Activated T-cell treated with anti-CD3 and anti-CD28 coated beads, Interleukin-2, amount 50 U/mL, for 72 hours (primary cell): Measurements from ENCODE around the gene PPP1R13B. TPM values are rescaled to one million over a fixed set of nuclear protein-coding genes. Genes with fewer than 3 reads are reported as not detected.
A peak's percentile ranks its signal among the peaks of the same experiment; 100 is the strongest.

Experiments used
- ATAC-seq, 2 donors: fragments of 150-1000 bp; cut with Tn5 transposase; replicated peaks in 1 of 2; 2 replicates each; pipeline ENCODE4 v1.10.0; 2021; ENCODE audit warnings: moderate library complexity in 2 of 2, mild to moderate bottlenecking in 1 of 2
- DNase-seq, 2 donors: peaks; one replicate each; pipeline ENCODE4 v3.0.0; 2021 to 2022; ENCODE audit warnings: mixed read lengths in 1 of 2
- H3K27ac Mint-ChIP-seq: one replicate; pipeline ENCODE4 v1.8.0; 2022; ENCODE audit warnings: mild to moderate bottlenecking, moderate library complexity, mixed read lengths
- H3K27me3 Mint-ChIP-seq: one replicate; pipeline ENCODE4 v1.8.0; 2022; ENCODE audit warnings: low read depth, mixed read lengths
- H3K36me3 Mint-ChIP-seq, 2 donors: one replicate each; pipeline ENCODE4 v1.8.0; 2022; ENCODE audit warnings: mixed read lengths in 2 of 2, mild to moderate bottlenecking in 1 of 2; ENCODE audit not compliant: insufficient read depth in 2 of 2
- H3K4me1 Mint-ChIP-seq: one replicate; pipeline ENCODE4 v1.8.0; 2022; ENCODE audit warnings: low read depth, mixed read lengths
- H3K4me3 Mint-ChIP-seq, 2 donors: one replicate each; pipeline ENCODE4 v1.8.0; 2022; ENCODE audit warnings: mild to moderate bottlenecking in 2 of 2, mixed read lengths in 2 of 2, moderate library complexity in 2 of 2
- H3K9me3 Mint-ChIP-seq, 2 donors: one replicate each; pipeline ENCODE4 v1.8.0; 2022; ENCODE audit warnings: mixed read lengths in 2 of 2
- total RNA-seq, 2 donors: library from RNA; stranded (reverse); gene quantifications; one replicate each; pipeline ENCODE4 v1.2.3, GENCODE V29; 2022

PPP1R13B gene
- total RNA-seq, 2 donors from 2014 or later, result 13.8 to 15.4 TPM

DNA sequence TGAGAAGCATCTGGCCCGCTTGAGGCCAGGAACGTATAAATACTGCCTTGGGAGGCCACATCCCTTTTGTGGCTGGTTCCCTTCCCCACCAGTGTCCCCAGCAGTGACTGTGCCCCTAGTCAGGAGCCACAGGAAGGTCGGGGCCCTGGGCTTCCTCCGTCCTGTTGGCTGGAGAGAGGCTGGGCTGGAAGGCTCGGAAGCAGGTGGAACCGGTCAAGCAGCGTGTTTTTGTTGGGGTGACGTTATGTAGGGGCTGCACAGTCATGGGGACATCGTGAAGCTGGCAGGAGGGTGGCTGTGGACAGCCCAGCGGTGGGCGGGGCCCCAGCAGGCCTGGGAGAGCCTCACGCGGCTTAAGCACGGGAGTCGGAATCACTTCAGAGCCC lies 142.3 kb downstream of the PPP1R13B start:
- DNase-seq, result no peak
- ATAC-seq, result no peak
- H3K4me3 Mint-ChIP-seq, result no peak overlapping the region
- H3K27me3 Mint-ChIP-seq, result no peaks in the 10 kb centered on the region
- H3K9me3 Mint-ChIP-seq, result no peaks in the 10 kb centered on the region
- peaks cover 6% of the 10 kb centered on the region for H3K4me1 Mint-ChIP-seq
- H3K27ac Mint-ChIP-seq, result no peak overlapping the region
- H3K36me3 Mint-ChIP-seq, result peaks cover 0 to 7% of the 10 kb centered on the region in 2 donors

DNA sequence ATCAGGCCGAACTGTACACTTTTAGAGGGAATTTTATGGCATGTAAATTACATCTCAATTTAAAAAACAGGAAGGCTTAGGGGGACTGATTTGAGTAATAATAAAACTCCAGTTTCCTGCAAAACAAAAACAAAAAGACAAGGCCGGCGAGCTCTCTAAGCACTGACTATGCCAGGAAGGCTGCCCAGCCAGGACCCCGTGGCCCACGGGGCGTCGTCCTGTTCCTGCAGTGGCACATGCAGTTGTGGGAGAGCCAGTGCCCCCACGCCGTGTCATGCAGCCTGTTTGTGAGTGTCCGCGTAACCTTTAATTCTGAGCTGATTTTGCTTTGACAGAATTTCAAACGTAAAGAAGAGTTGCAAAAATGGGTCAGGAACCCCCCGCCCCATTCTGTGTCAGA lies 142.7 kb downstream of the PPP1R13B start:
- Mint-ChIP-seq H3K27me3 (no peaks in the 10 kb centered on the region), H3K4me3 (no peak overlapping the region), H3K4me1 (peaks cover 6% of the 10 kb centered on the region), H3K9me3 (no peaks in the 10 kb centered on the region), H3K27ac (peak overlapping the region; percentile 40), H3K36me3 (peaks cover 0 to 7% of the 10 kb centered on the region in 2 donors)
- no peak for DNase-seq
- no peak for ATAC-seq

DNA sequence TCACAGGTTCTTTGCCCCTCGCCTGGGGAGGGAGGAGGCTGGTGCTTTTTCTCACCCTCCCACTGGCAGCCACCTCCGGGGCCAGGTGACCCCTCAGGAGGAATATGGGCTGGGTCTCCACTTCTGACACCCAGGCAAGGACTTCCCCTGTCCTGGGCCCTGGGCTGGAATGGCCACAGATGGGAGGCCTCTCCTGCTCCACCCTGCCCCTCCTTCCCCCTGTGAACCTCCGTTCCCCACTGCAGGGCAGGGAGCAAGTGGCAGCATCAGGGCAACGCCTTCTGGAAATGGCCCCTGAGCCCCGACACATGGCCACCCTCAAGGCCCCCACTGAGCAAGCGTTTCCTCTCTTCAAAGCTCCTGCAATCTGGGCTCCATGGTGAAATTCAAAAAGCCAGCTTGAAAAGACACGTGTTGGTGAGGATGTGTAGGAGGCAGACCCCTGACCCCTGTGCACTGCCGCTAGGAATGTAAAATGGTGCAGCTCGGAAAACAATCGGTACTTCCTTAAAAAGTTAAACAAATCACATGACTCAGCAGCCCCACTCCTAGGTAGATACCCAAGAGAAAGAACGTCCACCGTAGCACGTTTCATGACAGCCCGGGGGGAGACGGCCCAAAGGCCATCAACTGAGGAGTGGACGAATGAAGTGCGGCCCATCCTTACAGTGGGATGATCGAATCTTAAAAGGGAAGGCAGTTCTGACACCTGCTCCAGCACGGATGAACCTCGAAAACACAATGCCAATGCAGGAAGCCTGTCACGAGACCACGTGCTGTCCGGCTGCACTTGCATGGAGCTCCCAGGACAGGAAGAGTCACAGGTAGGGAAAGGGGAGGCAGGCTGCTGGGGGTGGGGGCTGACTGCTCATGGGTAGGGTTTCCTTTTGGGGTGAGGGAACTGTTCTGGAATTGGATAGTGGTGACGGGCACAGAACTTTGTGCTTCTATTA lies 143.7 kb downstream of the PPP1R13B start:
- DNase-seq (no peak), ATAC-seq (no peak)
- Mint-ChIP-seq H3K27ac (no peak overlapping the region), H3K4me3 (no peak overlapping the region), H3K27me3 (no peaks in the 10 kb centered on the region), H3K36me3 (peaks cover 0 to 6% of the 10 kb centered on the region in 2 donors), H3K4me1 (peaks cover 6% of the 10 kb centered on the region), H3K9me3 (no peaks in the 10 kb centered on the region)

DNA sequence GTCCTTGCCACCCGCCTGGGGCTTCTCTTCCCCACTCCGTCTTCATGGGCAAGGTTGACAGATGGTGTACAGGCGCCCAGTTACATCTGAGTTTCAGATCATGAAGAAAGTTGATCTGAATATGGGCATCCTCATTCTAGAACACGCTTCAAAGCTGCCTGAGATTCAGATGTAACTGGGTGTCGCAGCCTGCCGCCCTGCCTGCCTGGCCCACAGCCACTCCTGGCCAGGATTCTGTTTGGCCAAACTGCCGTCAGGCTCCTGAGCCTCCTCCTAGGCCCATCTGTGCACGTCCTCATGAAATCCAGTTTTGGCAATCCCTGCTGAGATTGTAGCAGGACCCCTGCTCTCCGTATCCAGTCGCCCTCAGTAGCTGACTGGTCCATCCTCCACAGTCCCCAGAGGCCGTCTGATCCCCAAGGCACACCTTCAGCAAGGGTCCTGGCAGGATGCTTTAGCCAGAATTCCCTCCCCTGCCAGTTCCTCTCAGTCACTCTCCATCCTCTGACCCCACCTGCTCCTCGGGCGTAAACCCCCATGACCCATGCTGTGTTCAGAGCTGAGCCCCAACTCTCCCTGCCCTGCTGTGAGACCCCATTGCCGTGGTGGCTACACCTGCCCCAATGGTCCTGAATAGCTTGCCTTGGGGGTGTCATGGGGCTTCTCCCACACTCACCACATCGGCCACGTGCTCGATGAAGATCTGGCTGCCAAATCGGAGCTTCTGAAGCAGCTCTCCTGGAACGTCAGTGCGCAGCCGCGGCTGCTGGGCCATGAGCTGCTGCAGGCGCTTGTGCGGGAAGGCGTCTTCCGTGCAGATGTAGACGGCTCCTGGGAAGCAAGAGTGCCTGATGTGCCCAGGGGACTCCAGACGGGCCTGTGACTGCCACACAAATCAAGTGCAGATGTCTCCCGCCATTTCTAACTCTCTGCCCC lies 144.6 kb downstream of the PPP1R13B start:
- H3K4me1 Mint-ChIP-seq, result peaks cover 6% of the 10 kb centered on the region
- H3K36me3 Mint-ChIP-seq, result peaks cover 0 to 6% of the 10 kb centered on the region in 2 donors
- ATAC-seq, result no peak
- no peak overlapping the region for H3K27ac Mint-ChIP-seq
- DNase-seq, result no peak
- H3K27me3 Mint-ChIP-seq, result no peaks in the 10 kb centered on the region
- no peaks in the 10 kb centered on the region for H3K9me3 Mint-ChIP-seq
- no peak overlapping the region for H3K4me3 Mint-ChIP-seq

DNA sequence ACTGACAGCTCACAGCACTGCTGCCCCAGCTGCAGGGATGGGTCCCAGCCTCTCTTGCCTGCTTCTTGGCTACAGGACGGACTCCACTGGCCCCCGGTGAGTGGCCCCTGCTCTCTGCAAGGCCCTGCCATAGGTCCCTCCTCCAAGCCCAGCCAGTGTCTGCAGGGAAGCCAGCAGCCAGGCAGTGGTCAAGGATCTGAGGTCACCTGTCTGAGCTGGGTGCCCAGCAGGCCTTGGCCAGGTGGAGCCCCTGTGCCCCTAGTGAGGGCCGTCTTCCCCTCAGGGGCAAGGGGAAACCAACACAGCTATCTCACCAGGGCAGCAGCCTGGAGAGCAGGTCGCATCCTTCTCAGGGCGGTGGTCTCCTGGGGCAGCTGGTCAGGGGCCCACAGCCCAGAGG lies 145.3 kb downstream of the PPP1R13B start:
- DNase-seq, result no peak
- Mint-ChIP-seq H3K36me3 (peaks cover 0 to 6% of the 10 kb centered on the region in 2 donors), H3K27ac (no peak overlapping the region), H3K4me3 (peak overlapping the region in 1 of 2 donors; percentile 1), H3K9me3 (no peaks in the 10 kb centered on the region), H3K4me1 (peaks cover 6% of the 10 kb centered on the region), H3K27me3 (no peaks in the 10 kb centered on the region)
- no peak for ATAC-seq

DNA sequence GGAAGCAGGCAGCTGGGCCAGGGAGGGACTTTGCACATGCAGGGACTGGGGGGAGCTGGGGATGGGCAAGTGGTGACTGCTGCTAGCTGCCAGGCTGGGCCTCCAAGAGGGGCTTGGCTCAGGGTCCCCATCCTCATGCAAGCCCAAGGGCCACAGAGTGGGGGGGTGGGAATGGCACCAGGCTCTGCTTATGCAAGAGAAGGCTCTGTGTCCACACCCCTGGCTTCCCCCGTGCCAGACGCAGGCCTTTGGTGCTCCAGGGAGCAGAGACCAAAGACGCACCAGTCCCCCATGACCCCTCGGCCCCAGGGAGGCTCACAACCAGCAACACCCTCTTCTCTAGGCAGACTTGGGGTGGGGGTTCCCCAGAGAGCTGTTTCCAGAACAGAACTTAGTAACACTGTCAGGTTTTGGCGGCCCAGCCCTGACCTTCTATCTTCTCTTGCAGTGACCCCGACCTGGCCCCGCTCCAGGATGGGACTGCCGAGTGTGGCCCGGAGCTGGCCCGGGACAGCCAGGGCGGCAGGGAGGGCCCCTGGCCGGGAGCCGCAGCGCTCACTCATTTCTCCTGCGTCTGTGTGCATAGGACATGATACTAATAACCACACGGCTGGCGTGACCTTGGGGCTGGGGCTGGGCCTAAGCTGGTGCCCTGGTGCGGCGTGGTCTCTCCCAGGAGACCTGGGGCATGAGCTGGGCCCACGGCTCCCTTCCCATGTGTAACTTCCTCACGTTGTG lies 146.5 kb downstream of the PPP1R13B start:
- DNase-seq (no peak), ATAC-seq (no peak)
- Mint-ChIP-seq H3K27me3 (no peaks in the 10 kb centered on the region), H3K4me1 (peaks cover 6% of the 10 kb centered on the region), H3K4me3 (no peak overlapping the region), H3K36me3 (peaks cover 0 to 6% of the 10 kb centered on the region in 2 donors), H3K9me3 (no peaks in the 10 kb centered on the region), H3K27ac (no peak overlapping the region)

DNA sequence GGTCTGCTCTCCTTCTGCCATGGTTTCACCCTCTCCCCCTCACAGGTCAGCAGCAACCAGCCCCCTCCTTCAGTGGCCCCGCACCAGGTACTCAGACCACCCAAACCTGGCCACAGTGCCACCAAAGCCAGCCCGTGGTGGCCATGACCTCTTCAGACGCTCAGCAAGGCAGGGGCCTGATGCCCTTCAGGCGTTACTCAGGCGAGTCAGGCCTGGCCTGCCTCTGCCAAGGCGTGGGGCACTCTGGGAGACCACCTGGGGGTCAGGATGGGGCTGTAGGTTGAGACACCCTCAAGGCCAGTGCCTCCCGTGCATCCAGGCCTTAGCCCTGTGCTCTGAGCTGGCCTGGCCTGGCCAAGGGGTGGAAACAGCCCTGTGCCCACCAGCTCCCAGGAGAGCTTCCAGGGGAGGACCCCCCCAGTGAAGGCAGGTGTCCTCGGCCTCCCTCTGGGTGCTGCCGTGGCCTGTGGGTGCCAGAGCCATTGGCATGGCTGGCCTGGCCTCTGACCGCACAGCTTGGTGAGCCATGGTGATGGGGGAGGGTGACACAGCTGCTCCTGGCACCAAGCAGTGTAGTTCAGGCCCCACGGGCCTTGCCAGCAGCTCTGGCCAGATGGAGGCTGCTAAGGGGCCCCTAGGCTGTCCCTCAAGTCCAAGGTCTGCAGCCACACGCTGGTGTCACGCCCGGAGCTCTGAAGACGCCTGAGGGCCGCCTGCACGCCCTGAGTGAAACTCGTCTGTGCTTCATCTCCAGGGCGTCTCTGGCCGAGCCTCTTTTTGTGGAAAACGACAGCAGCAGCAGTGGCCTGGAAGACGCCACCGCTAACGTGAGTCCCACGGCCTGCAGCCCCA lies 147.2 kb downstream of the PPP1R13B start:
- Mint-ChIP-seq H3K36me3 (peaks cover 0 to 6% of the 10 kb centered on the region in 2 donors), H3K27ac (no peak overlapping the region), H3K4me3 (no peak overlapping the region), H3K4me1 (peaks cover 6% of the 10 kb centered on the region), H3K9me3 (no peaks in the 10 kb centered on the region), H3K27me3 (no peaks in the 10 kb centered on the region)
- DNase-seq, result no peak
- no peak for ATAC-seq

DNA sequence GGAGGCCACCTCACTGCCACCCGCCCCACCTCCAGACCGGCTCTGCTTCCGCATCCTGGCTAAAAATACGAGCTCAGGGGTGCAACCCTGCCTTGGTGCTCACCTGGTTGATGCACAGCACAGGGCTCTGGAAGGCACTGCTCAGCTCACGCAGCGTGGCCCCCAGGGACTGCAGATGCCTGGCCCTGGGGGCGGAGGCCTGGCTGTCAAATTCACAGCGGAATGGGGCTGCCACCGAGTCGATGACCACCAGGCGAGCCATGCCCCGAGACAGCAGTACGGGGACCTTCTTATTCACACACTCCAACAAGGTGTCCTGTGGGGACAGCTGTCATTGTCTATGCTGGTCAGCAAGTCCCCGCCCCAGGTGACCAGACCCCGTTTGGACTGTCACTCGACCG lies 148.1 kb downstream of the PPP1R13B start:
- no peaks in the 10 kb centered on the region for H3K4me1 Mint-ChIP-seq
- H3K36me3 Mint-ChIP-seq, result peaks cover 0 to 5% of the 10 kb centered on the region in 2 donors
- no peak overlapping the region for H3K4me3 Mint-ChIP-seq
- ATAC-seq (no peak), DNase-seq (no peak)
- no peaks in the 10 kb centered on the region for H3K9me3 Mint-ChIP-seq
- no peaks in the 10 kb centered on the region for H3K27me3 Mint-ChIP-seq
- no peak overlapping the region for H3K27ac Mint-ChIP-seq

DNA sequence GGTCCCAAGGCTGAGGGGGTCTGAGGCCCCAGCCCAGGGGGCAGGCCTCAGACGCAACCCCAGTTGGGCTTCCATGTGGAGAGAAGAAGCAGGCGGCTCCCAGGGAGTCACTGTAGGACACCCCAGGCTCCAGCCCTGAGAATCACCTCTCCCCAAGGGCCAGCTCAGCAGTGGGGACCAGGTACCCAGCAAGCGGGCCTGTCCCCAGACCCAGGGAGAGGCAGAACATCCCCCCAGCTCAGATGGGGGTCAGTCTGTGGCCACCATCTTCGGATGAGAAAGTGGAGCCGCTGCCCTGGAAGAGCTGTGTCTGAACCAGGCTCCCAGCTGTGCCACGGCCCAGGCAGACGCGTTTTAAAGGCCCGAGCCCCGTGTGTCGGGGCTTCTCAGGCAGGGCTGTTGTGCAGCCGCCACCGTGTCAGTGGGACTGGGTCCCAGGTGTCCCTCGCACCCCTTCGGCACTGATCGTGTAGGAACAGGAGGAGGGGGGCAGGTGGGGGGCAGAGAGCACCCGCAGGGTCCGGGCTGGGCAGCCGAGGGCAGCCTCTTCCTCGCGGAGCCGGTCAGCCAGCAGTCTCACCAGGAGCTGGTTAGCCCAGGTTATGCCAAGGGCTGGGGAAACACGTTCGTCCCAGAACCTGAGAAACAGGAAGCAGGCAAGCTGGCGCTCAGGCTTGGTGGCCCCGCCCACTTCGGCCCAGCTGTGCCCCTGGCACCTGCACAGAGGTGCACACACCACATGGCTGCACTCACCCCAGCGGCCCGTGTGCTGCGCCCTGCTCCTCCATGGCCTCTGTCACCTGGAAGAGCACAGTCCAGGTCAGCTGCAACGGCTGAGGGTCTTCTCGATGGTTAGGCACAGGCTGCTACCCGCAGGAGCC lies 148.8 kb downstream of the PPP1R13B start:
- Mint-ChIP-seq H3K27me3 (no peaks in the 10 kb centered on the region), H3K36me3 (peaks cover 0 to 3% of the 10 kb centered on the region in 2 donors), H3K4me3 (no peak overlapping the region), H3K27ac (no peak overlapping the region), H3K9me3 (no peaks in the 10 kb centered on the region), H3K4me1 (no peaks in the 10 kb centered on the region)
- ATAC-seq (no peak), DNase-seq (no peak)

DNA sequence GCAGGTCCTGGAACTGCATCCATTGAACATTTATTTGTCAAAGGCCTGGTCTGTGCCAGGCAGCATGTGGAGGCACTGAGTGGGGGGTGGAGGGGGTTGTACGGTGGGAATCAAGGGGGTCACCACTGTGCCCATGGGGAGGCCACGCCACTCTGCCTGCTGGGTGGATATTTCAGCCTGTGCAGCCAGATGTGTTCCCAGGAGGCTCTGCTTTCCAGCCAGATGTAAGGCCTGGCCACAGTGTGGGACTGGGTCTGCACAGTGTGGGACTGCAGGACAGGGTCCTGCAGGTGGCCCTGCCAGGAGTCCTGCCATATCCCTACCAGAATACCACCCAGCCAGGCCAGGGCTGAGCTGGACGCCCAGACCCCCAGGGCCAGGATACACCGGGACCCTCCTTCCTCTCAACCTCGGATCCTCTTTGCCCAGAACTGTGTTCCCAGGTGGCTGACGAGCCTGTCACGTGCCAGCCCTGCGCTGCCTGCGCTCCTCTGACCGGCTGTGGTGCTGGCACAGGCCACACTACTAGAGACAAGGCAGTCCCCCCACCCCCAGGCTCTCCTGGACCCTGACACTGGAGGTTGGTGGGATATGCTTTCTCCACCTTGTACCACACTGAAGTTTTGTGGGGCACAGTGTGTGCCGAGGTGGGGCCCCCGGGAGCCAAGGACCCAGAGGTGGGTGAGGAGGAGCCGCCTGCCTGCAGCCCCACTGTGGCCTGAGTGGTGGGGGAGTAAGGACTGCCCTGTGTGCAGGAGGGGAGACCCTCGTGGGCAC lies 149.6 kb downstream of the PPP1R13B start:
- no peaks in the 10 kb centered on the region for H3K9me3 Mint-ChIP-seq
- DNase-seq (no peak), ATAC-seq (peak; percentile 7 to 11)
- no peak overlapping the region for H3K27ac Mint-ChIP-seq
- no peak overlapping the region for H3K4me3 Mint-ChIP-seq
- H3K27me3 Mint-ChIP-seq, result no peaks in the 10 kb centered on the region
- H3K4me1 Mint-ChIP-seq, result no peaks in the 10 kb centered on the region
- peaks cover 0 to 3% of the 10 kb centered on the region in 2 donors for H3K36me3 Mint-ChIP-seq

DNA sequence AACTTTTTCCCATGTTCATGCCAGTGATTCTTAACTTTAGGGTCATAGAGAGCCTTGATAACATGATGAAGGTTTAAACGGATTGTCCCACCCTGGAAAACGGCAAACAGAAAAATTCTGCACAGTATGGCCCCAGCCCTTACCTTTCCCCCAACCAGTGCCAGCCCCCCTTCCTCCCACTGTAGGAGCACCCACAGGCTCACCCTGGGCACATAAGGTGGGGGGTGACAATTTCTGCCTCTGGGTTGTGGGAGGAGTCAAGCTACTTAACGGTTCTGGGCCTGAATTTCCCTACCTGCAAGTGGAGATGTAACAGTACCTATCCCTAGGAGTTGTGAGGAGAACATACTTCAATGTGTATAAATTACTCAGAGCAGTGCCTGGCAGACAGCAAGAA lies 150.2 kb downstream of the PPP1R13B start:
- H3K9me3 Mint-ChIP-seq, result no peaks in the 10 kb centered on the region

More for the DNA sequence above, 150.2 kb downstream of the PPP1R13B start:
- Mint-ChIP-seq H3K27me3 (no peaks in the 10 kb centered on the region), H3K36me3 (peaks cover 0 to 3% of the 10 kb centered on the region in 2 donors), H3K4me1 (no peaks in the 10 kb centered on the region), H3K4me3 (no peak overlapping the region), H3K27ac (peak overlapping the region; percentile 76)
- no peak for ATAC-seq
- DNase-seq, result no peak
